GM23248 (cell line): ENCODE results near the gene CHST9. TPM values are rescaled to one million over a fixed set of nuclear protein-coding genes. Genes with fewer than 3 reads are reported as not detected.
"Not testable (repeated sequence)": the region's sequence is repeated elsewhere in the genome, so short reads cannot be mapped to it uniquely, and the experiment has no call there.

Source experiments
- DNase-seq: peaks from one replicate; pipeline ENCODE4 v3.0.0-alpha.2; 2015
- H2AFZ ChIP-seq: fragments of 200-600 bp; sonication (generic); 2 replicates; pipeline ENCODE4 v1.6.1; 2016; ENCODE audit warnings: antibody characterized with exemption
- H3F3A ChIP-seq: fragments of 200-600 bp; sonication (generic); 2 replicates; pipeline ENCODE4 v1.6.1; 2016; ENCODE audit warnings: mild to moderate bottlenecking, antibody characterized with exemption, mixed run types; ENCODE audit not compliant: insufficient read depth
- H3K27ac ChIP-seq: fragments of 200-600 bp; sonication (generic); 2 replicates; pipeline ENCODE4 v1.5.1; 2016; ENCODE audit warnings: mild to moderate bottlenecking
- H3K27me3 ChIP-seq: fragments of 200-600 bp; sonication (generic); replicated peaks from 2 replicates; pipeline ENCODE4 v1.6.1; 2016; ENCODE audit warnings: mild to moderate bottlenecking; ENCODE audit not compliant: insufficient read depth
- H3K36me3 ChIP-seq: fragments of 200-600 bp; sonication (generic); 2 replicates; pipeline ENCODE4 v1.6.1; 2016; ENCODE audit warnings: low read depth, mild to moderate bottlenecking
- H3K4me1 ChIP-seq: fragments of 200-600 bp; sonication (generic); 2 replicates; pipeline ENCODE4 v1.6.1; 2016; ENCODE audit warnings: mild to moderate bottlenecking; ENCODE audit not compliant: insufficient read depth
- H3K4me2 ChIP-seq: fragments of 200-600 bp; sonication (generic); one replicate; pipeline ENCODE4 v1.6.1; 2016; ENCODE audit warnings: mild to moderate bottlenecking; ENCODE audit not compliant: unreplicated experiment
- H3K4me3 ChIP-seq: fragments of 200-600 bp; sonication (generic); 2 replicates; pipeline ENCODE4 v1.5.1; 2016; ENCODE audit warnings: mild to moderate bottlenecking
- H3K79me2 ChIP-seq: fragments of 200-600 bp; sonication (generic); 2 replicates; pipeline ENCODE4 v1.6.1; 2016; ENCODE audit warnings: mild to moderate bottlenecking; ENCODE audit not compliant: insufficient read depth
- H3K9ac ChIP-seq: fragments of 200-600 bp; sonication (generic); 2 replicates; pipeline ENCODE4 v1.6.1; 2016; ENCODE audit warnings: mild to moderate bottlenecking
- H3K9me2 ChIP-seq: fragments of 200-600 bp; sonication (generic); 2 replicates; pipeline ENCODE4 v1.6.1; 2016; ENCODE audit warnings: mixed run types, mild to moderate bottlenecking, moderate library complexity; ENCODE audit not compliant: insufficient read depth
- H3K9me3 ChIP-seq: fragments of 200-600 bp; sonication (generic); one replicate; pipeline ENCODE4 v1.6.1; 2017; ENCODE audit warnings: low read depth
- H4K20me1 ChIP-seq: fragments of 200-600 bp; sonication (generic); 2 replicates; pipeline ENCODE4 v1.6.0; 2016; ENCODE audit not compliant: insufficient read depth
- EZH2 ChIP-seq: fragments of 200-600 bp; sonication (generic); IDR thresholded peaks from 2 replicates; pipeline ENCODE4 v1.6.1; 2018; ENCODE audit warnings: antibody characterized with exemption, mild to moderate bottlenecking; ENCODE audit not compliant: insufficient read depth, poor library complexity, severe bottlenecking
- EZH2phosphoT487 ChIP-seq: fragments of 200-600 bp; sonication (generic); IDR thresholded peaks from 2 replicates; pipeline ENCODE4 v1.6.1; 2018; ENCODE audit warnings: antibody characterized with exemption, moderate library complexity, mild to moderate bottlenecking, low read depth; ENCODE audit not compliant: insufficient read depth
- WGBS, 2 experiments: methylation state at CpG; one replicate each; pipeline ENCODE4 v1.1.6; 2015 to 2017; ENCODE audit warnings: low lambda C conversion rate in 2 of 2, low coverage in 1 of 2; ENCODE audit errors: missing lambda C conversion rate in 2 of 2; 5-methylcytosine and 5-hydroxymethylcytosine counted together
- in situ Hi-C: fragments of 300-500 bp; cut with MboI; formaldehyde crosslinking; loops from 2 replicates; pipeline ENCODE4 v1.15.0; 2020
- polyA plus RNA-seq: library from polyadenylated mRNA; unstranded; fragments of >200 nt; fragmentation: Nextera tagmentation; extraction: Ambion mirVana; gene quantifications from 2 replicates; pipeline ENCODE4 v1.2.1, GENCODE V29; 2016
- total RNA-seq: library from RNA; depleted of rRNA; stranded (reverse); fragments of >200 nt; shearing (Covaris generic); gene quantifications from 2 replicates; pipeline ENCODE4 v1.2.3, GENCODE V29; 2014

Gene CHST9
- total and polyA plus RNA-seq, 2 experiments from 2014 or later = not detected

DNA sequence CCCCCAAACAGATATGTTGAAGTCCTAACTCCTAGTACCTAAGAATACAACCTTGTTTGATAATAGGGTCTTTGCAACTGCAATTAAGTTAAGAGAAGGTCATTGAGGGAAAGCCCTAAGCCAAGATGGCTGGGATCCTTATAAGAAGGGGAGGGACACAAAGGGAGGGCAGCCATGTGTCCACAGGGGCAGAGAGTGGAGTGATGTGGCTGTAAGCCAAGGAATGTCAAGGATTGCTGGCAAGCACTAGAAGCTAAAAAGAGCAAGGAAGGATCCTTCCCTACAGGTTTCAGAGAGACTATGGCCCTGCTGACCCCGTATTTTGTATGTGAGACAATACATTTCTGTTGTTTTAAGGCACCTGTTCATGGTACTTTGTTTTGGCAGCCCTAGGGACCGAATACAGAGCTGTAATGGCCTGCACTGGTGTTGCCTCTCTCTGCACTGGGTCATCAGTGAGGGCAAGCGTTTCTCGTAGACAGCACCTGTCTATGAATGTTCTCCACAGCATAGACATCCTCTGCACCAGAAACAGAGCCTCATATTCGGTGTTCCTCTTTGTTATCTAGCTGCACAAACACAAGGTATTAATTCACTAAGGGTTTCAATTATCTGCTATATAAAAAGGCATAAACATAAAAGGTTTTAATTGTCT, 244.2 kb downstream of the CHST9 start:
- Histone ChIP-seq H3K79me2 (no peaks in the 10 kb centered on the region), H3K27ac (no peak overlapping the region), H3F3A (no peaks in the 10 kb centered on the region), H3K27me3 (no peaks in the 10 kb centered on the region), H3K36me3 (no peaks in the 10 kb centered on the region), H3K4me3 (no peak overlapping the region), H3K9me2 (no peaks in the 10 kb centered on the region), H3K9ac (no peak overlapping the region), H3K4me1 (no peaks in the 10 kb centered on the region), H3K4me2 (no peak overlapping the region), H2AFZ (no peak overlapping the region), H3K9me3 (no peaks in the 10 kb centered on the region), H4K20me1 (no peaks in the 10 kb centered on the region)
- in situ Hi-C loops = no loop called here
- TF ChIP-seq EZH2 = no peak
- no peak for TF ChIP-seq EZH2phosphoT487
- DNase-seq = no peak
- 15 to 20% methylated on average over 5 of the region's 5 CpGs for WGBS, 2 experiments

DNA sequence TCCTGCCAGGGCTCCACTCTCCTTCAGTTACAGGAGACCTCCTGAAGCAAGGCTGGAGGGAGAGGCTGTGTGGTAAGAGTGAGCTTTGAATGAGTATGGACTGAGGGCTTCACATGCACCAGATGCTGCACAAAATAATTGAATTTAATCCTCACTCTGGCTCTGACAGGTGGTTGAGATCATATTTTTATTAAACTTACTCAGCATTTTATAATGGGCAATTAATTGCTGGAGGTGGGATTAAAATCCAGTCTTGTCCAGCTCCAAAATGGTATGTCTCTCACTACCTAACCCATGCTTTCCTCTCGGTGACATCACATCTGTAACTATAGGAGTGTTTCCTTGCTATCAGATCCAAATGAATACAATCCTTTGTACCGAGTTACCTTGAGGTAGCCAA, 253.4 kb downstream of the CHST9 start:
- in situ Hi-C loops = no loop called here
- no peaks in the 10 kb centered on the region for H3K9me3 ChIP-seq
- no peak for DNase-seq
- no peak overlapping the region for H3K9ac ChIP-seq
- no peak overlapping the region for H3K4me3 ChIP-seq
- H3K9me2 ChIP-seq = no peaks in the 10 kb centered on the region
- no peak overlapping the region for H2AFZ ChIP-seq
- H3K27me3 ChIP-seq = no peaks in the 10 kb centered on the region
- no peaks in the 10 kb centered on the region for H4K20me1 ChIP-seq
- H3K79me2 ChIP-seq = no peaks in the 10 kb centered on the region
- no peaks in the 10 kb centered on the region for H3K36me3 ChIP-seq
- TF ChIP-seq EZH2 (no peak), EZH2phosphoT487 (no peak)
- no peaks in the 10 kb centered on the region for H3K4me1 ChIP-seq
- H3K27ac ChIP-seq = no peak overlapping the region
- no peaks in the 10 kb centered on the region for H3F3A ChIP-seq
- no peak overlapping the region for H3K4me2 ChIP-seq
- WGBS, 2 experiments = 17 to 21% methylated on average over 2 of the region's 2 CpGs

DNA sequence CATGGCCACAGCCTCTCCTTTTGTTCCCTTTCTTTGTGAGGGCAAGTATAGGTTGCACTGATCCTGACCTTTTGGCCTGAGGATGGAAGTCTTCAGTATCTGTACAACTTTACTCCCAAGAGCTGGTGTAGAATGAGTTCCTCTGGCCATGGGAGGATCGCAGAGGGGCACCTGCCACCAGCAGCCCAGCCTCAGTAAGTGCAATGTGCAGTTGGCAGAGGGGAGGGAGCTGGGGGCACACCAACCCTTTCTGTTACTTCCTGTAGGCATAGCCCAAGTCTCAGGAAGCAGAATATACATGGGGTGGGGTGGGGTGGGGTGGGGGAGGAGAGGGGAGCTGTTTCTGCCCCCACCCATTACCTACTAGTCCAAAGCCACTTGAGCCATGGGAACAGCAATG, 254.5 kb downstream of the CHST9 start:
- no peak overlapping the region for H3K27ac ChIP-seq
- no peak overlapping the region for H3K4me3 ChIP-seq
- H3F3A ChIP-seq = no peaks in the 10 kb centered on the region
- no peak overlapping the region for H3K4me2 ChIP-seq
- H3K4me1 ChIP-seq = no peaks in the 10 kb centered on the region
- H3K27me3 ChIP-seq = no peaks in the 10 kb centered on the region
- no peak for TF ChIP-seq EZH2phosphoT487
- TF ChIP-seq EZH2 = no peak
- DNase-seq = no peak
- 0% methylated on average over 1 of the region's 1 CpG for WGBS, 2 experiments
- H4K20me1 ChIP-seq = no peaks in the 10 kb centered on the region
- H3K79me2 ChIP-seq = no peaks in the 10 kb centered on the region
- H2AFZ ChIP-seq = no peak overlapping the region
- H3K36me3 ChIP-seq = no peaks in the 10 kb centered on the region
- no peaks in the 10 kb centered on the region for H3K9me3 ChIP-seq
- no peak overlapping the region for H3K9ac ChIP-seq
- no peaks in the 10 kb centered on the region for H3K9me2 ChIP-seq
- in situ Hi-C loops = no loop called here

GRCh38 chr18:26928670-26929313, 256.3 kb downstream of the CHST9 start:
- no peaks in the 10 kb centered on the region for H3K36me3 ChIP-seq
- H3K4me1 ChIP-seq = no peaks in the 10 kb centered on the region
- no peak for DNase-seq
- no peak overlapping the region for H3K9ac ChIP-seq
- TF ChIP-seq EZH2 (no peak), EZH2phosphoT487 (no peak)
- H3K4me2 ChIP-seq = no peak overlapping the region
- H3F3A ChIP-seq = no peaks in the 10 kb centered on the region
- 26 to 38% methylated on average over 3 of the region's 3 CpGs for WGBS, 2 experiments
- H4K20me1 ChIP-seq = no peaks in the 10 kb centered on the region
- no peak overlapping the region for H2AFZ ChIP-seq
- no peaks in the 10 kb centered on the region for H3K9me2 ChIP-seq
- H3K79me2 ChIP-seq = no peaks in the 10 kb centered on the region
- no peak overlapping the region for H3K27ac ChIP-seq
- H3K27me3 ChIP-seq = no peaks in the 10 kb centered on the region
- in situ Hi-C loops = no loop called here
- no peak overlapping the region for H3K4me3 ChIP-seq
- no peaks in the 10 kb centered on the region for H3K9me3 ChIP-seq

GRCh38 chr18:26927822-26928221, 257.3 kb downstream of the CHST9 start:
- in situ Hi-C loops, H3K36me3 ChIP-seq, H2AFZ ChIP-seq, H3K27me3 ChIP-seq, H3K9me3 ChIP-seq, H4K20me1 ChIP-seq, H3K27ac ChIP-seq, H3F3A ChIP-seq, H3K4me3 ChIP-seq, H3K9me2 ChIP-seq, H3K9ac ChIP-seq, H3K4me2 ChIP-seq, DNase-seq, H3K4me1 ChIP-seq, H3K79me2 ChIP-seq: not testable (repeated sequence)
- WGBS, 2 experiments = 22 to 23% methylated on average over 8 of the region's 8 CpGs
